Forelimb muscle (tissue), 1 donor: ENCODE results near the gene BRMS1. TPM values are rescaled to one million over a fixed set of nuclear protein-coding genes. Genes with fewer than 3 reads are reported as not detected.
A peak's percentile ranks its signal among the peaks of the same experiment; 100 is the strongest.

Experiments
- DNase-seq: peaks from one replicate; pipeline ENCODE4 v3.0.0-alpha.2; 2013; ENCODE audit warnings: low read depth
- polyA plus RNA-seq: library from polyadenylated mRNA; unstranded; fragments of 120-200 nt; gene quantifications from one replicate; pipeline ENCODE4 v1.2.1, GENCODE V29; 2013; ENCODE audit not compliant: insufficient read length

Gene BRMS1
- polyA plus RNA-seq, 1 donor, result 21.8 TPM

- DNase-seq, result no peak
Observed at GRCh38 chr11:66309475-66309874, 35.4 kb downstream of the BRMS1 start.

- no peak for DNase-seq
Observed at GRCh38 chr11:66302656-66303055, 42.2 kb downstream of the BRMS1 start.

- no peak for DNase-seq
Observed at GRCh38 chr11:66299186-66299585, 45.7 kb downstream of the BRMS1 start.

GRCh38 chr11:66297610-66298009 lies 47.3 kb downstream of the BRMS1 start:
- DNase-seq, result no peak

GRCh38 chr11:66294626-66295620 lies 50.0 kb downstream of the BRMS1 start:
- DNase-seq, result no peak

- no peak for DNase-seq
Observed at GRCh38 chr11:66293777-66294625, 50.9 kb downstream of the BRMS1 start.

GRCh38 chr11:66293352-66293751 lies 51.6 kb downstream of the BRMS1 start:
- no peak for DNase-seq

- no peak for DNase-seq
Observed at GRCh38 chr11:66292543-66293332, 52.2 kb downstream of the BRMS1 start.

GRCh38 chr11:66291706-66292542 lies 53.0 kb downstream of the BRMS1 start, which contains the start of gene TMEM151A:
TMEM151A (plus strand) TSS chr11:66291894; CDS start chr11:66292014, 120 bp downstream.
- DNase-seq, result no peak

GRCh38 chr11:66291303-66291705 lies 53.6 kb downstream of the BRMS1 start:
- no peak for DNase-seq

GRCh38 chr11:66290330-66290621 lies 54.6 kb downstream of the BRMS1 start:
- DNase-seq, result no peak

- DNase-seq, result peak; percentile 36
Observed at GRCh38 chr11:66289548-66290329, 55.2 kb downstream of the BRMS1 start.

GRCh38 chr11:66288671-66289547 lies 56.0 kb downstream of the BRMS1 start, which contains the start of gene YIF1A:
YIF1A (minus strand) TSS chr11:66289143; CDS start chr11:66288985, 158 bp downstream.
- peak; percentile 99 for DNase-seq

GRCh38 chr11:66287889-66288670 lies 56.8 kb downstream of the BRMS1 start:
- no peak for DNase-seq
